ENCODE measurements around the gene DOK3. TPM values are rescaled to one million over a fixed set of nuclear protein-coding genes. Genes with fewer than 3 reads are reported as not detected.
A peak's percentile ranks its signal among the peaks of the same experiment; 100 is the strongest.

The DOK3 gene
- total and polyA plus RNA-seq, 10 donors, result 69.9 to 231 (median 142) TPM

DNA sequence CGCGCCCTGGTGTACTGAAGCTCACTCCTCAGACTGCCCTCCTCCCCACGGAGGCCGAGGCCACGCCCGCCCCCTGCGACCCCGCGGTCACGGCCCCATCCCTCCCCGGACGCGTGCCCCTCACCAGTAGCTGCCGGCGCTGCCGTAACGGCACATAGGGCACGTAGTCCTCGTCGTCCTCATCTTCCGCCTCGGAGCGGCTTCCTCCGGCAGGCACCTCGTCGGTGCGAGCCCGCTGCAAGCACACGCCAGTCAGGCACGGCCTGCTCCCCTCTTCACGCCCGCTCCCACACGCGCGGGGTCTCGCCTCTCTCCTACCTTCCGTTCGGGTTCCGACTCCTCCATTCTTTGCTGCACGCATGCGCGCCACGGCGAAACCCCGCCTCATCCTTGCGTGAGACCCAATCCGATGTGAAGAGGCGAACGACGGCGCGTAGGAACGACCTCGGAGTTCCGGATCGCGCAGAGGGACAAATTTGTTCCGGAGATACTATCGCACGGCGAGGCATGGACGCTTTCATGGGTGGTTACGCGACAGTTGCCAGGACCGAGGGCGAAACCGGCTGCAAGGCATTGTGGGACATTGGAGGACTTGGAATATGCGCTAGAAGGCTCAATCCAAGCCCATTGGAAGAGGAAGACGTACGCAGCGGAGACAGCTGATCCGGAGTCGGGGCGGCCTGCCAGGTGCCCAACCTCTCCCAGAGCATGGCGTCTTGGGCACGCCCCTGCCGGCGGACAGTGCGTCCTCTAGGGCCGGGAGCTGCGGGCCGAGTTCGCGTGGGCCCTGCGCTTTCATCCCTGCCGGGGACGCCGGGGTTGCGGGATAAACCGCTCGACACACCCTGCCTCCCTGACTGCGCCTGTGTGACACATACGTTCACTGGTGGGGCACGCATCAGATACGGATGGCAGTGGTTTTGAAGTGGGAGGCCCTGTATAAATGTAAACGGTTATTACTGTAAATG lies 7.3 kb upstream of the DOK3 start, which contains the start of gene DDX41:
Gene DDX41 (minus strand): TSS at position 361 of the 968 bp plus-strand sequence. CDS start 16 bp downstream, at position 345.
- peak within 1 kb of the TSS; percentile 70 to 98 (median 94) for H3K4me3 ChIP-seq
- peaks cover 0 to 70% (median 64%) of the 10 kb centered on the region in 6 donors for H3K36me3 ChIP-seq
- TF ChIP-seq POLR2A (IDR thresholded peaks at IDR 0.05), result peak in 1 of 3 donors; percentile 36
- TF ChIP-seq, protein P1, sequence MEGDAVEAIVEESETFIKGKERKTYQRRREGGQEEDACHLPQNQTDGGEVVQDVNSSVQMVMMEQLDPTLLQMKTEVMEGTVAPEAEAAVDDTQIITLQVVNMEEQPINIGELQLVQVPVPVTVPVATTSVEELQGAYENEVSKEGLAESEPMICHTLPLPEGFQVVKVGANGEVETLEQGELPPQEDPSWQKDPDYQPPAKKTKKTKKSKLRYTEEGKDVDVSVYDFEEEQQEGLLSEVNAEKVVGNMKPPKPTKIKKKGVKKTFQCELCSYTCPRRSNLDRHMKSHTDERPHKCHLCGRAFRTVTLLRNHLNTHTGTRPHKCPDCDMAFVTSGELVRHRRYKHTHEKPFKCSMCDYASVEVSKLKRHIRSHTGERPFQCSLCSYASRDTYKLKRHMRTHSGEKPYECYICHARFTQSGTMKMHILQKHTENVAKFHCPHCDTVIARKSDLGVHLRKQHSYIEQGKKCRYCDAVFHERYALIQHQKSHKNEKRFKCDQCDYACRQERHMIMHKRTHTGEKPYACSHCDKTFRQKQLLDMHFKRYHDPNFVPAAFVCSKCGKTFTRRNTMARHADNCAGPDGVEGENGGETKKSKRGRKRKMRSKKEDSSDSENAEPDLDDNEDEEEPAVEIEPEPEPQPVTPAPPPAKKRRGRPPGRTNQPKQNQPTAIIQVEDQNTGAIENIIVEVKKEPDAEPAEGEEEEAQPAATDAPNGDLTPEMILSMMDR (IDR thresholded peaks at IDR 0.05 in 8 of 11, conservative IDR thresholded peaks at IDR 0.05 in 3 of 11), result peak in 4 of 11 experiments; percentile 13 to 35 (median 19)
- peak; percentile 97 to 98 (median 97) for TF ChIP-seq POLR2AphosphoS5 (IDR thresholded peaks at IDR 0.05)
- H3K27me3 ChIP-seq (replicated peaks in 1 of 7), result no peaks in the 10 kb centered on the region
- H3K4me1 ChIP-seq, result peaks cover 10 to 77% (median 38%) of the 10 kb centered on the region in 6 donors
- 0 to 1% (median 0%) methylated on average over 47 to 96 of the region's 96 CpGs for WGBS, 5 donors
- peak within 1 kb of the TSS; percentile 55 to 93 (median 86) for H3K27ac ChIP-seq
- intact Hi-C loops (cut with DNase I; ENCODE audit: low total_unique reads), result no loop called here
- no peaks in the 10 kb centered on the region for H3K9me3 ChIP-seq
- DNase-seq, result peak; percentile 98

DNA sequence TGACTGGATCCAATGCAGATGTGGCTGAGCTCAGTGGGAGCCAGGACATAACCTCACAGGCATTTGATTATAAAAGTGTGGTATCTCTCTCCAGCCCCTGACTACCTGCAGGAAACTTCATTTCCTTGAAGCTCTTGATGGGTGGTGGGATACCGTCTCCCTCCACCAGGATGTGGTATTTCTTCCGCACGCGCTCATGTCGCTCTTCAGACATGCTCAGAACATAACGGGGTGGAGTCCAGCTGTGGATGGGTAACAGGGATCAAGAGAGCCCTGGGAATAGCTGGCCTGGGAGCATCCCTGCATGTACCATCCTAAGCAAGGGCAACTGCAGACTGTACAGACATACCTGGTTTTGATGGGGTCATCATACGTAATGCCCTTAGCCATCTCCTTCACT lies 6.0 kb upstream of the DOK3 start:
- intact Hi-C loops (cut with DNase I; ENCODE audit: low total_unique reads), result no loop called here
- H3K36me3 ChIP-seq, result peaks cover 0 to 70% (median 64%) of the 10 kb centered on the region in 6 donors
- peak overlapping the region in 1 of 8 donors; percentile 86 for H3K27ac ChIP-seq
- H3K4me3 ChIP-seq, result peak overlapping the region in 7 of 8 donors; percentile 70 to 98 (median 94)
- TF ChIP-seq POLR2A (IDR thresholded peaks at IDR 0.05) (no peak), POLR2AphosphoS5 (IDR thresholded peaks at IDR 0.05) (no peak)
- TF ChIP-seq, protein P1 (IDR thresholded peaks at IDR 0.05 in 8 of 11, conservative IDR thresholded peaks at IDR 0.05 in 3 of 11), result no peak
- WGBS, 5 donors, result 79 to 85% (median 80%) methylated on average over 7 of the region's 7 CpGs
- peaks cover 10 to 77% (median 47%) of the 10 kb centered on the region in 6 donors for H3K4me1 ChIP-seq
- no peak for DNase-seq
- H3K9me3 ChIP-seq, result no peaks in the 10 kb centered on the region
- no peaks in the 10 kb centered on the region for H3K27me3 ChIP-seq (replicated peaks in 1 of 7)

DNA sequence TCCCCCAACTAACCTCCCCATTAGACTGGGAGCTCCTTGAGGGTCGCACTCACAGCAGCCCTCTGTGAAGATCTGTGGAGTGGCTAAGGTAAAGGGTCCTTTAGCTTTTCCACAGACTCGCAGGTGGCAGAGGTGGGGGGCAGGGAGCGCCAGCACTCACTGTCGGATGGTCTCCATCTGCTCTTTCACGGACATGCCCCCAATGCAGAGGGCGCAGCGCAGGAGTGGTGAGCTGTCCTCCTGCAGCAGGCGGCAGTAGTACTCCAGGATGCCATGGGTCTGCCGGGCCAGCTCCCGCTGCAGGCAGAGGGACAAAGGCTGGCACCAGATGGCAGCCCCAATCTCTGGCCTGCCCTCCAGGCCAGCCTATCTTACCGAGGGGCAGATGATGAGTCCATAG lies 4.9 kb upstream of the DOK3 start:
- Histone ChIP-seq H3K4me3 (no peak overlapping the region), H3K27ac (no peak overlapping the region), H3K27me3 (replicated peaks in 1 of 7) (no peaks in the 10 kb centered on the region), H3K4me1 (peaks cover 17 to 77% (median 51%) of the 10 kb centered on the region in 6 donors), H3K36me3 (peaks cover 0 to 65% (median 57%) of the 10 kb centered on the region in 6 donors), H3K9me3 (no peaks in the 10 kb centered on the region)
- intact Hi-C loops (cut with DNase I; ENCODE audit: low total_unique reads), result no loop called here
- DNase-seq, result no peak
- 93 to 97% (median 96%) methylated on average over 4 to 11 of the region's 11 CpGs for WGBS, 5 donors
- TF ChIP-seq, protein P1 (IDR thresholded peaks at IDR 0.05 in 8 of 11, conservative IDR thresholded peaks at IDR 0.05 in 3 of 11), result no peak
- TF ChIP-seq POLR2AphosphoS5 (IDR thresholded peaks at IDR 0.05) (no peak), POLR2A (IDR thresholded peaks at IDR 0.05) (no peak)

DNA sequence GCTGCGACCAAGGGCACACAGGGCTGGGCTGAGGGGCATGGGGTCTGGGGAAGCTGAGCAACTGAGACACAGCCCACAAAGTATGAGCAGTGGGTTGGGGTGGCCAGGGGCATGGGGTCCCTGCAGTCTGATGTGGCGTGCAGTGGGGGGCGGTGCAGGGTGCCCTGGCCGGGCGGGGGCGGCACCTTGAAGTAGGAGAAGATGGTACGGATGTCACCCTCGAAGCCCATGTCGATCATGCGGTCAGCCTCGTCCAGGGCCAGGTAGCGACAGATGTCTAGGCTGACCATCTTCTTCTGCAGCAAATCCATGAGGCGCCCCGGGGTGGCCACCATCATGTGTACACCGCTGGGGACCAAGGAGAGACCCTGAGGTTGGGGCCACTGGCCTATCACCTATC lies 3.9 kb upstream of the DOK3 start:
- Histone ChIP-seq H3K4me3 (no peak overlapping the region), H3K27ac (no peak overlapping the region), H3K27me3 (replicated peaks in 1 of 7) (no peaks in the 10 kb centered on the region), H3K36me3 (peaks cover 0 to 59% (median 54%) of the 10 kb centered on the region in 6 donors), H3K4me1 (peaks cover 9 to 79% (median 49%) of the 10 kb centered on the region in 6 donors), H3K9me3 (no peaks in the 10 kb centered on the region)
- DNase-seq, result peak; percentile 72
- TF ChIP-seq POLR2AphosphoS5 (IDR thresholded peaks at IDR 0.05), result no peak
- TF ChIP-seq, protein P1 (IDR thresholded peaks at IDR 0.05 in 8 of 11, conservative IDR thresholded peaks at IDR 0.05 in 3 of 11), result no peak
- TF ChIP-seq POLR2A (IDR thresholded peaks at IDR 0.05), result no peak
- WGBS, 5 donors, result 96 to 99% (median 97%) methylated on average over 15 of the region's 15 CpGs
- intact Hi-C loops (cut with DNase I; ENCODE audit: low total_unique reads), result no loop called here
